AG04450 (cell line): ENCODE results near the gene DRD4. TPM values are rescaled to one million over a fixed set of nuclear protein-coding genes. Genes with fewer than 3 reads are reported as not detected.
A peak's percentile ranks its signal among the peaks of the same experiment; 100 is the strongest.

Source experiments
- CTCF ChIA-PET: fragments of 300-600, 350-600 bp; formaldehyde crosslinking; extraction: SDS; loops from one replicate; lab custom pipeline; 2022; ENCODE audit warnings: antibody characterized with exemption, inconsistent platforms; lab: Charles Lee
- POLR2A ChIA-PET: fragments of 350-600 bp; formaldehyde crosslinking; extraction: SDS; loops from one replicate; lab custom pipeline; 2021; ENCODE audit warnings: antibody characterized with exemption, inconsistent platforms; lab: Yijun Ruan, JAX
- DNase-seq: peaks from one replicate; pipeline ENCODE4 v3.0.0-alpha.2; 2011; ENCODE audit warnings: low read depth, low spot score
- H3K27ac ChIP-seq: one replicate; pipeline ENCODE4 v1.5.1; 2012; ENCODE audit warnings: low read depth, low read length, control low read depth
- H3K27me3 ChIP-seq: one replicate; pipeline ENCODE4 v1.6.0; 2012; ENCODE audit warnings: low read length; ENCODE audit not compliant: control insufficient read depth, insufficient read depth
- H3K4me3 ChIP-seq: 2 replicates; pipeline ENCODE4 v1.5.1; 2011; ENCODE audit warnings: mild to moderate bottlenecking, low read depth, low read length, control low read depth
- H3K9me3 ChIP-seq: 2 replicates; pipeline ENCODE4 v1.5.1; 2012; ENCODE audit warnings: low read length; ENCODE audit not compliant: control insufficient read depth, insufficient read depth
- polyA plus RNA-seq: library from polyadenylated mRNA; depleted of rRNA; stranded (reverse); fragments of >200 nt; gene quantifications from 2 replicates; pipeline ENCODE4 v1.2.3, GENCODE V29; 2011
- TF ChIP-seq, protein P1 (sequence below): IDR thresholded peaks from 2 replicates; pipeline ENCODE4 v1.5.1; 2011; ENCODE audit warnings: low read depth, low read length, control low read depth, inconsistent platforms

The DRD4 gene
- polyA plus RNA-seq, 1 experiment, result 0.05 TPM

- ChIA-PET CTCF (no interaction called here), POLR2A (interaction anchor here (0.7 to 1.1 kb wide), 3 partner anchors 9 to 79 kb away, joined by 3 to 4 read pairs (median 3); no protein-coding TSS in a partner anchor)
- DNase-seq, result no peak
Measured at GRCh38 chr11:614623-615503, 22.2 kb upstream of the DRD4 start.

DNA sequence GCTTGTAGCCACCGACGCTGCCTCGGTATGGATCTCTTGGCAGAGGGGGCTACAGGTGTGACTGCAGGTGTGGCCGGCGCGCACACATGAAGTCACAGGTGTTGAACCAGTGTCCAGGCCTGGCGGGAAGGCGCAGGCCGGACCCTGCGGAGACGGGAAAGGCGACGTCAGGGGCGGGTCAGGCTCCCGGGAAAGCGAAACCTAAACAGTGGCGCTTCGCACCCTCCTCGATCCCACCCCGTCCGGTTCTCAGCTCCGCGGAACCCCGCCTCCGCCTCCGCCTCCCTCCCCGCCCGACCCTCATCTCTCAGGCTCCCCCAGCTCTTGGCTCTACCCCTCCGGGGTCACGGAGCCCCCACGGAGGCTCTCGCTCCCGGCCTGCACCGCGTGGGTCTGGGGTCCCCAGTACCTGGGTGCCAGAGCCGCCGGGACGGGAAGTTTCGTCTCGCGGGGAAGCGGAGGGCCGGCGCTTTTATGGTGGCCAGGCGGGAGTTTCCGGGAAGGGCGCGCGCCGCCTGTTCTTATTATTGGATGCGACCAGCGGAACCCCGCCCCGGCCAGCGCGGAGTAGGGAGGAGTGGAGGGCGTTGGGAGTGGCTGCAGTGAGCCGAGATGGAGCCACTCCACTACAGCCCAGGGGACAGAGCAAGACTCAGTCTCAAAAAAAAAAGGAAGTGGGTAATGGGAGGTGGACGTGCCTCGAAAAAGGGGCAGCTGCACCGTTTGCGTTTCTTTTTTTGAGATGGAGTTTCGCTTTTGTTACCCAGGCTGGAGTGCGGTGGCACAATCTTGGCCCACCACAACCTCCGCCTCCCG is 21.4 kb upstream of the DRD4 start, which contains the start of gene IRF7:
TSS of gene IRF7 (minus strand) at position 447 of the 816 bp plus-strand sequence. CDS start 586 bp downstream, outside the sequence.
- H3K9me3 ChIP-seq, result no peaks in the 10 kb centered on the region; the same call in 1 of the 2 replicates
- H3K27me3 ChIP-seq, result no peaks in the 10 kb centered on the region
- ChIA-PET POLR2A (interaction anchor here (1.0 to 1.1 kb wide), 2 partner anchors 8 to 78 kb away, joined by 3 read pairs; no protein-coding TSS in a partner anchor), CTCF (no interaction called here)
- DNase-seq, result peak; percentile 59
- H3K4me3 ChIP-seq, result peak within 1 kb of the TSS; percentile 75
- H3K27ac ChIP-seq, result peak within 1 kb of the TSS; percentile 83
- TF ChIP-seq, protein P1, sequence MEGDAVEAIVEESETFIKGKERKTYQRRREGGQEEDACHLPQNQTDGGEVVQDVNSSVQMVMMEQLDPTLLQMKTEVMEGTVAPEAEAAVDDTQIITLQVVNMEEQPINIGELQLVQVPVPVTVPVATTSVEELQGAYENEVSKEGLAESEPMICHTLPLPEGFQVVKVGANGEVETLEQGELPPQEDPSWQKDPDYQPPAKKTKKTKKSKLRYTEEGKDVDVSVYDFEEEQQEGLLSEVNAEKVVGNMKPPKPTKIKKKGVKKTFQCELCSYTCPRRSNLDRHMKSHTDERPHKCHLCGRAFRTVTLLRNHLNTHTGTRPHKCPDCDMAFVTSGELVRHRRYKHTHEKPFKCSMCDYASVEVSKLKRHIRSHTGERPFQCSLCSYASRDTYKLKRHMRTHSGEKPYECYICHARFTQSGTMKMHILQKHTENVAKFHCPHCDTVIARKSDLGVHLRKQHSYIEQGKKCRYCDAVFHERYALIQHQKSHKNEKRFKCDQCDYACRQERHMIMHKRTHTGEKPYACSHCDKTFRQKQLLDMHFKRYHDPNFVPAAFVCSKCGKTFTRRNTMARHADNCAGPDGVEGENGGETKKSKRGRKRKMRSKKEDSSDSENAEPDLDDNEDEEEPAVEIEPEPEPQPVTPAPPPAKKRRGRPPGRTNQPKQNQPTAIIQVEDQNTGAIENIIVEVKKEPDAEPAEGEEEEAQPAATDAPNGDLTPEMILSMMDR, result no peak

More at GRCh38 chr11:614623-615503, 22.2 kb upstream of the DRD4 start:
- Histone ChIP-seq H3K27ac (peak overlapping the region; percentile 83), H3K4me3 (peak overlapping the region; percentile 75), H3K27me3 (no peaks in the 10 kb centered on the region), H3K9me3 (no peaks in the 10 kb centered on the region; the same call in 1 of the 2 replicates)
- TF ChIP-seq, protein P1, result no peak

DNA sequence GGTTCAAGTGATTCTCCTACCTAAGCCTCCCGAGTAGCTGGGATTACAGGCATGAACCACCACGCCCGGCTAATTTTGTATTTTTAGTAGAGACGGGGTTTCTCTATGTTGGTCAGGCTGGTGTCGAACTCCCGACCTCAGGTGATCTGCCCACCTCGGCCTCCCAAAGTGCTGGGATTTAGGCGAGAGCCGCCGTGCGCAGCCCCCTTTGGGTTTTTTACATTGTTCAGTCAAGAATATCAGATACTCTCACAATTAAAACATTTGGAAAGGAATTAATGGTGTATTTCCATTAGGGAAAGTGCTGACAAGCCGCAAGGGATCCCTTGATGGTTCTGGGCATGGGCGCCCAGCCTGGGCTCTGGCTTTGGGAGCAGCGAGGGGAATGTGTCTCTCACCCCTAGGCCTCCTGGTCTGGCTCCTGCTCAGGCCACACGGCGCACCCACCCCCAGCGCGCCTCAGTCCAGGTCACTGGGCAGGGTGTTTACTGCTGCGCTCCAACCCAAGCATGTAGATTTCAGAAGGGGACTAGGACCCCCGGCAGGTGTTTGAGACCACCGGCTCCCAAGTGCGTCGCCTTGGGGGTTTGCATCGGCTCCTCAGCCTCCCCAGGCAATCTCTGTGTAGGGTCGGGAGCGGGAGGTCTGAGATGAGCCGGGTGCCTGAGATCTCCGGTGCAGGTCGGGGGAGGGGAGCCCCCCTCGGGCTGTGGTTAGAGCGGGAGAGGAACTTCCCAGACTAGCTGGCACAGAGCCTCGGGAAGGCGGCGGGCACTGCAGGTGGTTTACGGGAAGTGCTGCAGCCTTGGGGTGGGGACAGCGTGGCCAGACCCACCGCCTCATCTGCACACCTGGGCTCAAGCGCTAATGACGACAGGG is 20.5 kb upstream of the DRD4 start:
- H3K27me3 ChIP-seq, result no peaks in the 10 kb centered on the region
- no peak overlapping the region for H3K4me3 ChIP-seq
- TF ChIP-seq, protein P1, result no peak
- H3K9me3 ChIP-seq, result no peaks in the 10 kb centered on the region; the same call in 1 of the 2 replicates
- DNase-seq, result no peak
- CTCF ChIA-PET, result no interaction called here
- POLR2A ChIA-PET, result interaction anchor here (1.1 kb wide), 1 partner anchor 77 kb away, joined by 3 read pairs; no protein-coding TSS in a partner anchor
- no peak overlapping the region for H3K27ac ChIP-seq

- no peak for DNase-seq
- Histone ChIP-seq H3K9me3 (no peaks in the 10 kb centered on the region; the same call in 1 of the 2 replicates), H3K4me3 (no peak overlapping the region), H3K27me3 (no peaks in the 10 kb centered on the region), H3K27ac (no peak overlapping the region)
- TF ChIP-seq, protein P1, result no peak
- POLR2A ChIA-PET, result no interaction called here
- CTCF ChIA-PET, result no interaction called here
Measured at GRCh38 chr11:617199-617911, 19.7 kb upstream of the DRD4 start.
